Heart left ventricle (tissue), 16 donors: ENCODE measurements around the gene CDC42EP1. TPM values are rescaled to one million over a fixed set of nuclear protein-coding genes. Genes with fewer than 3 reads are reported as not detected.

Source experiments
- ATAC-seq, 4 donors: fragments of 200-7000 bp; cut with Tn5 transposase; one replicate each; pipeline ENCODE4 v1.9.1; 2020 to 2022; ENCODE audit warnings: moderate library complexity in 4 of 4, mild to moderate bottlenecking in 3 of 4, moderate number of reproducible peaks in 1 of 4
- DNase-seq, 5 donors: peaks; one replicate each; pipeline ENCODE4 v3.0.0-alpha.2; 2020
- H3K27ac ChIP-seq, 12 donors: fragments of 200-600 bp; sonication (generic) in 4 of 12; one replicate each; pipeline versions ENCODE4 v1.5.0 to v1.8.0; 2016 to 2022; ENCODE audit warnings: mild to moderate bottlenecking in 2 of 12
- H3K27me3 ChIP-seq, 9 donors: fragments of 200-600 bp; sonication (generic) in 2 of 9; one replicate each; pipeline versions ENCODE4 v1.5.1 to v1.8.0; 2016 to 2022; ENCODE audit warnings: mild to moderate bottlenecking in 3 of 9
- H3K36me3 ChIP-seq, 9 donors: fragments of 200-600 bp; sonication (generic) in 2 of 9; one replicate each; pipeline versions ENCODE4 v1.5.0 to v1.8.0; 2018 to 2022; ENCODE audit warnings: mild to moderate bottlenecking in 2 of 9
- H3K4me1 ChIP-seq, 12 donors: fragments of 200-600 bp; sonication (generic) in 4 of 12; one replicate each; pipeline versions ENCODE4 v1.5.0 to v1.8.0; 2016 to 2022; ENCODE audit warnings: mild to moderate bottlenecking in 3 of 12
- H3K4me3 ChIP-seq, 12 donors: fragments of 200-600 bp; sonication (generic) in 4 of 12; one replicate each; pipeline versions ENCODE4 v1.5.0 to v1.8.0; 2017 to 2022; ENCODE audit warnings: mild to moderate bottlenecking in 9 of 12, moderate library complexity in 4 of 12
- H3K9me3 ChIP-seq, 12 donors: fragments of 200-600 bp; sonication (generic) in 4 of 12; one replicate each; pipeline versions ENCODE4 v1.5.0 to v1.8.0; 2016 to 2022; ENCODE audit warnings: mild to moderate bottlenecking in 1 of 12
- CTCF ChIP-seq, 12 donors: fragments of 200-600 bp; sonication (generic) in 4 of 12; IDR thresholded peaks; one replicate each; pipeline versions ENCODE4 v1.5.0 to v1.8.0; 2018 to 2022; ENCODE audit warnings: antibody characterized with exemption in 12 of 12, mild to moderate bottlenecking in 5 of 12
- POLR2A ChIP-seq, 2 donors: fragments of 450-650 bp; IDR thresholded peaks; one replicate each; pipeline ENCODE4 v1.6.1; 2017; ENCODE audit warnings: antibody characterized with exemption in 2 of 2, mild to moderate bottlenecking in 2 of 2, moderate library complexity in 2 of 2
- WGBS, 4 donors: extraction: QIAGEN DNeasy Blood & Tissue Kit in 2 of 4; methylation state at CpG; one replicate each; pipeline versions ENCODE4 v1.1.5 to v1.1.7; 2013 to 2018; 5-methylcytosine and 5-hydroxymethylcytosine counted together
- intact Hi-C, 10 donors: fragments of 100-400 bp; cut with DNase I; formaldehyde crosslinking; loops; one replicate each; pipeline versions ENCODE4 v1.11.1 to v1.14.2; 2022
- long read RNA-seq, 3 donors: library from polyadenylated mRNA; unstranded; transcript quantifications; one replicate each; pipeline ENCODE4 v2.0.0, GENCODE V29; 2020 to 2021
- polyA plus RNA-seq, 2 donors: library from polyadenylated mRNA; stranded (reverse); fragments of 200-250 nt; gene quantifications; one replicate each; pipeline ENCODE4 v1.2.3, GENCODE V29; 2013
- total RNA-seq, 9 donors: library from RNA; depleted of rRNA in 2 of 9; stranded (reverse); fragments of >200 nt in 2 of 9; fragmentation: NEBNext Ultra II Directional in 3 of 9; extraction: Animal tissue kit (Norgen Biotek cat#: 25700) in 3 of 9; gene quantifications; one replicate each; pipeline versions ENCODE4 v1.1.0 to v1.2.4, GENCODE V29; 2016 to 2023
- donor health status: ischemic (EF 13 %, LVEDD 7.1; RV severe dilation, severe dysfunction).
- donor health status: healthy with polysubstance abuse.
- donor health status: DM: no; HTN: yes; CAD: no.
- donor health status: DM: no; HTN: no; CAD: no.
- donor health status: ischemic (EF 25% LVEDD 6.9; RV normal size, moderate dysfunction).
- donor health status: ischemic (EF 25% LVEDD 5.7; RV mildly dilated, moderate dysfunction).
- donor health status: healthy.
- donor health status: DM: yes; HTN: yes; CAD: no.
- donor health status: ischemic (EF 35%, LVEDD 5.7; RV mildly dilated, moderate dysfunction).
- donor health status: nonischemic (EF 11% LVEDD 7.7; RV severe dilation, severe dysfunction).
- donor health status: DM: yes; HTN: yes; CAD: no.
- donor health status: PGD.
- donor health status: ischemic (EF 29% LVEDD 5.4; RV normal size, mild dysfunction).
- donor health status: nonischemic (EF 23%, LVEDD 6.1; RV moderate dilation, normal function).

Gene CDC42EP1
- 10 to 100 TPM; 11.9 to 34.9 (median 23.8) TPM for total RNA-seq
- polyA plus RNA-seq, result 10 to 100 TPM; 10.4 to 17.7 TPM
- long read RNA-seq, donor 1, partial matches to known transcripts, result 7 of 10 reads
- long read RNA-seq, donor 1, other reads (novel, unspliced or antisense), result 2 of 10 reads
- long read RNA-seq, donor 2, partial matches to known transcripts, result 17 of 21 reads
- long read RNA-seq, donor 2, other reads (novel, unspliced or antisense), result 4 of 21 reads
- long read RNA-seq, donor 3, partial matches to known transcripts, result 4 of 15 reads
- long read RNA-seq, donor 3, other reads (novel, unspliced or antisense), result 9 of 15 reads

- Histone ChIP-seq H3K36me3 (peaks cover 0 to 9% (median 0%) of the 10 kb centered on the region in 9 donors), H3K4me3 (peak within 1 kb of the TSS; percentile 60 to 93 (median 68)), H3K4me1 (peaks cover 16 to 80% (median 60%) of the 10 kb centered on the region in 12 donors), H3K27ac (peak within 1 kb of the TSS; percentile 90 to 100 (median 97)), H3K9me3 (no peaks in the 10 kb centered on the region), H3K27me3 (peaks cover 0 to 30% (median 0%) of the 10 kb centered on the region in 9 donors)
- intact Hi-C loops, result loop anchor here in 2 of 10 donors (2.0 kb wide), 1 partner anchor 13 kb away; no protein-coding TSS in a partner anchor
- 6 to 25% (median 12%) methylated on average over 19 to 76 of the region's 76 CpGs for whole genome bisulfite sequencing, 4 donors
- peak; percentile 68 to 77 (median 74) for DNase-seq
- peak in 3 of 4 donors; percentile 7 to 65 (median 61) for ATAC-seq
- TF ChIP-seq CTCF (IDR thresholded peaks at IDR 0.05), result no peak
- TF ChIP-seq POLR2A (IDR thresholded peaks at IDR 0.05), result peak in 1 of 2 donors; percentile 46
Observed at GRCh38 chr22:37559901-37560607, at the start of gene CDC42EP1. TSS of gene CDC42EP1 (plus strand) at chr22:37560480. CDS start at chr22:37566350, 5,870 bp downstream.

- 81 to 88% (median 87%) methylated on average over 5 to 6 of the region's 6 CpGs for WGBS, 4 donors
- Histone ChIP-seq H3K4me1 (peaks cover 0 to 58% (median 34%) of the 10 kb centered on the region in 12 donors), H3K27ac (peak overlapping the region in 8 of 12 donors; percentile 3 to 55 (median 42)), H3K4me3 (no peak overlapping the region), H3K9me3 (peaks cover 0 to 4% (median 0%) of the 10 kb centered on the region in 12 donors), H3K27me3 (peaks cover 0 to under 1% (median 0%) of the 10 kb centered on the region in 9 donors), H3K36me3 (peaks cover 0 to 31% (median 8%) of the 10 kb centered on the region in 9 donors)
- DNase-seq (peak in 1 of 5 donors; percentile 4), ATAC-seq (no peak)
- no peak for TF ChIP-seq POLR2A (IDR thresholded peaks at IDR 0.05)
- intact Hi-C loops, result no loop called here
Observed at GRCh38 chr22:37511395-37512104, 48.7 kb upstream of the CDC42EP1 start.

- H3K9me3 ChIP-seq, result peaks cover 0 to 4% (median 0%) of the 10 kb centered on the region in 12 donors
- no peak overlapping the region for H3K4me3 ChIP-seq
- H3K27ac ChIP-seq, result no peak overlapping the region
- DNase-seq (peak in 2 of 5 donors; percentile 5 to 21), ATAC-seq (no peak)
- intact Hi-C loops, result loop anchor here in 1 of 10 donors (5.0 kb wide), 1 partner anchor 32 kb away; no protein-coding TSS in a partner anchor
- H3K36me3 ChIP-seq, result peaks cover 0 to 17% (median 4%) of the 10 kb centered on the region in 9 donors
- H3K27me3 ChIP-seq, result peaks cover 0 to 21% (median 10%) of the 10 kb centered on the region in 9 donors
- 79 to 82% (median 81%) methylated on average over 13 to 15 of the region's 15 CpGs for WGBS, 4 donors
- TF ChIP-seq POLR2A (IDR thresholded peaks at IDR 0.05), result no peak
- TF ChIP-seq CTCF (IDR thresholded peaks at IDR 0.05), result no peak
- H3K4me1 ChIP-seq, result peaks cover 0 to 41% (median 20%) of the 10 kb centered on the region in 12 donors
Observed at GRCh38 chr22:37514526-37515051, 45.7 kb upstream of the CDC42EP1 start.

GRCh38 chr22:37515901-37516300 is 44.4 kb upstream of the CDC42EP1 start:
- TF ChIP-seq POLR2A (IDR thresholded peaks at IDR 0.05) (no peak), CTCF (IDR thresholded peaks at IDR 0.05) (no peak)
- Histone ChIP-seq H3K36me3 (peaks cover 0 to 17% (median 4%) of the 10 kb centered on the region in 9 donors), H3K4me1 (peaks cover 0 to 35% (median 23%) of the 10 kb centered on the region in 12 donors), H3K27ac (no peak overlapping the region), H3K27me3 (peaks cover 0 to 32% (median 13%) of the 10 kb centered on the region in 9 donors), H3K4me3 (peak overlapping the region in 1 of 12 donors; percentile 19), H3K9me3 (peaks cover 0 to 4% (median 0%) of the 10 kb centered on the region in 12 donors)
- 79 to 91% (median 86%) methylated on average over 18 to 23 of the region's 23 CpGs for WGBS, 4 donors
- no peak for ATAC-seq
- intact Hi-C loops, result loop anchor here in 1 of 10 donors (5.0 kb wide), 1 partner anchor 34 kb away; no protein-coding TSS in a partner anchor
- peak in 1 of 5 donors; percentile 24 for DNase-seq
